Measurements from ENCODE around the gene NUDT13.

NUDT13 gene

DNA sequence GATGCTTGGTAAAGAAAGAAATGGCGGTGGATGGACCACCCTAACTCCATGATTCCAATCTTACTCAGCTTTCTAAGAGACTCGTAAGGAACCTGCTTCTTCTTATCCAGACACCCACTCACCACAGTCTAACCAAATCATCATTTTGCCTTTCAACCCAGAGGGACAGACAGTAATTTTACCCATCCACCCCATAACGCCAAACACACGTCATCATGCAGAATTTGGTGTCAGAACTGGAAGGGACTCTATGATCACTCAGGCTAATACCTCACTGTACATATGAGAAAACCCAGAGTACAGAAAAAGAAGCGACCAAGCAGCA is 57.2 kb downstream of the NUDT13 start:
- DNase-seq, result no peak

DNA sequence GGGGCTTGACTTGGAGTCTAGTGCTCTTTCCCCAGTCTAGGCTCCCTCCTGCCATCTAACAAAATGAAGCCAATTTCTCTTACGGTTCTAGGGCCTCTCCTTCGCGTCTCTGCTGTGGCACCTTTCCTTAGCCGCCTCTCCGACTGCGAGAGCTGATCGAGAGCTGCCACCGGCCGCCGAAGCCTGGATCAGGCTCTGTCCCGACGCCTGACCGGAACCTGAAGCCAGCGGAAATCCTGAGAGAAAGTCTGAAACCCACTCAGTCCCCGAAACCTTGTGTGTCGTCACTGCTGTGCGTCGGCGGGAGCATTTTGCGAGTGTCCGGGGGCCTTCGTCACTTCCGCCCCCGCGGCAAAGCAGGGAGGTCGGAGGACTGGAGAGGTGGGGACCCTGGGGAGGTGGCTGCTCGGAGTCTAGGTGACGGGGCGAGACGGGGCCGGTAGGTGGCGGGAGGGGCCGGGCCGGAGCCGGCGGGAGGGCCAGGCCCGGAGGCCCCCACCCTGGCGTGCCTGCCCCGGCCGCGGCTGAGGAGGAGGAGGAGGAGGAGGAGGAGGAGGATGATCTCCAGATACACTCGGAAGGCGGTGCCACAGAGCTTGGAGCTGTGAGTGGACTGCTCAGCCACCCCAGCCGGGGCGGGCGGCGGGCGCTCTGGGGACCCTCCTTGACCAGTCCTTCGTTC is 57.7 kb downstream of the NUDT13 start, which contains the start of the genes ECD and FAM149B1:
Gene ECD, minus strand, starts transcription at position 226 of the 682 bp plus-strand sequence. CDS start 4,071 bp downstream, outside the sequence.
Gene FAM149B1, plus strand, starts transcription at position 337 of the 682 bp plus-strand sequence. Its CDS starts 221 bp downstream, at position 558.
- DNase-seq, result peak; percentile 96

GRCh38 chr10:73168465-73168803 is 58.2 kb downstream of the NUDT13 start:
- DNase-seq, result peak; percentile 70

DNA sequence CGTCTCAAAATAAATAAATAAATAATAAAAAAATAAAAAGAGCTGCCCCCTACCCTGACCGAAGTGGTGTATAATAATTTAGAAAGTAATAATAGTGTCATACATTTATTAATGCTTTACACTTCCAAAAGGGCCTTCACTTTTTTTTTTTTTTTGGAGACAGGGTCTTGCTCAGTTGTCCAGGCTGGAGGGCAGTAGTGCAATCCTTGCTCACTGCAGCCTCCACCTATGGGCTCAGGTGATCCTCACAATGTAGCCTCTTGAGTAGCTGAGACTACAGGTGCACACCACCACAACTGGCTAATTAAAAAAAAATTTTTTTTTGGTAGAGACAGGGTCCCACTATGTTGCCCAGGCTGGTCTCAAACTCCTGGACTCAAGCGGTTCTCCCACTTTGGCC is 59.1 kb downstream of the NUDT13 start:
- DNase-seq, result no peak

- no peak for DNase-seq
These were observed 62.6 kb downstream of the NUDT13 start for GRCh38 chr10:73172867-73173266.

DNA sequence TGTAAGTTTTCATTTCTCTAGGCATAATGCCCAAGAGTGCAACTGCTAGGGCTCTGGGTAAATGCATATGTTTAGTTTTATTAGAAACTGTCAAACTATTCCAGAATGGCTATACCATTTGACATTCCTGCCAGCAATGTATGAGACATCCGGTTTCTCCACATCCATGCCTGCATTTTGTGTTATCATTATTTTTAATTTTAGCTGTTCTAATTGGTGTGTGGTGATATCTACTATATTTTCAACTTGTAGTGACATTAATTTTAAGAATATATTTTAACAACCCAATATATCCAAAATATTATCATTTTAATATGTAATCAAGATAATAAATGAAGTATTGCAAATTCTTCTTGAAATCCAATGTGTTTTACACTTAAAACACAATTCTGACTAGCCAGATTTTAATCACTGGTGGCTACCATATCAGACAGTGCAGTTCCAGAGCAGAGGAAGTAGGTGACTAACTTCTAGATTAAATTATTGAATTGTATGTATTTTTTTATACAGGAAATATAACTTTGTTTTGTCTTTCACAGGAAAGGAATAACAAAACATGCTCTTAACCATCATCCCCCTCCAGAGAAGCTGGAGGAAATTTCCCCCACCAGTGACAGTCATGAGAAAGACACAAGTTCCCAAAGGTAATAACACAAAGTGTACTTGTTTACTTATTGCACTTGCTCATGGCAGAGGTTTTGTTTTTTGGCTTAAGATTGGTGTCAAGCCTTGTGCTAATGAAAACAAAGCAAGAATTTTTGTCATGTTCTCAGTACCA is 64.1 kb downstream of the NUDT13 start:
- no peak for DNase-seq
